Measurements from ENCODE around the gene ORM2. TPM values are rescaled to one million over a fixed set of nuclear protein-coding genes. Genes with fewer than 3 reads are reported as not detected.

The ORM2 gene
- total and polyA plus RNA-seq, 2 of the 13 experiments (the other 11 are each of a cell fraction or from before 2014, with no cell fraction given), result 565 to 824 TPM

DNA sequence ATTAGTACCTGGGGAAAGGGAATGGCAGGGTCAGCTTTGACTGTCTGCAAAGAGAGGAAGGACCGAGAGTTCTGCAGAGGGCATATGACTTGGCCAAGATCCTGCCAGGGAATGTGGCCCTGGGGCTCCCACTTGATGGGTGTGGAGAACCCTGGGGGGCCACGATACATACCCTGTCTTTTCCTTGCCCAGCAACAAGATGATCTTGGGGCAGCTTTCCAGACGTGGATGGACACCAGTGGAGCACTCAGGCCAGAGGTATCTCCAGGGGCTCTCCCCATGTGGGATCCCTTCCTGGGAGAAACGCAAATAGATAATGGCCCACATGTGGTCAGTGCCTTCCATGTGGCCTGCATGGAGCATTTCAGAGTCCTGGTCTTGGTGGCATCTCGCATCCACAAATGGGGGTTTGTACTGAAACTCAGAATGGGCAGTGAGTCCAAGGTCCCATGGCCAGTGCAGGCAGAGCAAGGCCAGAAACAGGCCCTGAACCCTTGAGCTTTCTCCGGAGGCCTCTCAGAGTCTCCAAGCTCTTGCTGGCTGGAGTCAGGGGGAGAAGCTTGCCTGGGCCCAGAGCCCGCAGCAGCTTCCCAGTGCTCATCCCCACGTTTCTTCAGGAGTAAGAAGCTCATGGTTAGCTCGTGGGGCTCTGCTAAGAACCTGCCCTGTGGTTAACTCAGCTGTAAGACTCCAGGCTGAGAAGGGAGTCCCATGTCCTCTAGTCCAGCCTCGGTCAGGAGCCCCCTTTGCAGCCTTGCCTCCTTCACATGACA, 25.1 kb upstream of the ORM2 start (continued):
- TF ChIP-seq ZNF800 (CRISPR knock-in tag; IDR thresholded peaks at IDR 0.05), result no peak
- no peak for TF ChIP-seq CHD2 (IDR thresholded peaks at IDR 0.05; ENCODE audit: low read depth, low read length)
- TF ChIP-seq ZNF354B (CRISPR knock-in tag; IDR thresholded peaks at IDR 0.05), result no peak
- no peak for TF ChIP-seq SALL2 (CRISPR knock-in tag; IDR thresholded peaks at IDR 0.05)
- TF ChIP-seq ZNF770 (CRISPR knock-in tag; IDR thresholded peaks at IDR 0.05), result no peak
- TF ChIP-seq ZNF383 (CRISPR knock-in tag; IDR thresholded peaks at IDR 0.05; ENCODE audit: borderline replicate concordance), result no peak

- Histone ChIP-seq H2AFZ (ENCODE audit: low read length) (no peak overlapping the region), H3K27me3 (ENCODE audit: control insufficient read depth in 1 of 2, insufficient read depth in 2 of 2, low read length in 2 of 2) (no peaks in the 10 kb centered on the region), H3K36me3 (replicated peaks in 1 of 2; ENCODE audit: control insufficient read depth in 1 of 2, insufficient read depth in 2 of 2, low read length in 2 of 2) (peaks cover 39 to 72% of the 10 kb centered on the region in 2 experiments), H4K20me1 (ENCODE audit: insufficient read depth, low read length) (no peaks in the 10 kb centered on the region), H3K79me2 (ENCODE audit: insufficient read depth, low read length) (no peaks in the 10 kb centered on the region), H3K9ac (ENCODE audit: insufficient read depth, low read depth, low read length) (no peak overlapping the region), H3K9me3 (ENCODE audit: low read length) (no peaks in the 10 kb centered on the region), H3K4me2 (ENCODE audit: low read depth, low read length) (no peak overlapping the region), H3K4me1 (ENCODE audit: insufficient read depth, low read length) (peaks cover 13% of the 10 kb centered on the region), H3K4me3 (replicated peaks in 1 of 3; ENCODE audit: insufficient read depth in 1 of 3, low read depth in 2 of 3, low read length in 3 of 3) (no peak overlapping the region), H3K27ac (ENCODE audit: extremely low read length, insufficient read depth, low read length) (no peak overlapping the region)
- BruUV-seq (replicated peaks), result no TSS peak
- CTCF ChIA-PET (ENCODE audit: low intra/inter-chr PET ratio, low total read pairs), result no interaction called here
- 99% methylated on average over 6 of the region's 6 CpGs for WGBS (ENCODE audit: low lambda C conversion rate)
- intact Hi-C loops (cut with micrococcal nuclease; ENCODE audit: unreplicated experiment), result no loop called here
- POLR2A ChIA-PET, result no interaction called here
- no peak for DNase-seq (ENCODE audit: low spot score)
- in situ Hi-C loops (cut with HindIII; ENCODE audit: extremely low pct_ligation_motif_present, low pct_unique_long_range_greater_than_20kb), result no loop called here
- ATAC-seq, result no peak
- FAIRE-seq, result no peak
- TF ChIP-seq EZH2 (conservative IDR thresholded peaks at IDR 0.05; ENCODE audit: low read depth, low read length), result no peak
- no peak for TF ChIP-seq GTF2F1 (IDR thresholded peaks at IDR 0.05; ENCODE audit: low read length)
- TF ChIP-seq ZFP91 (CRISPR knock-in tag; IDR thresholded peaks at IDR 0.05; ENCODE audit: borderline replicate concordance), result no peak
- TF ChIP-seq ZFP36L2 (CRISPR knock-in tag; IDR thresholded peaks at IDR 0.05), result no peak
- TF ChIP-seq ZNF766 (CRISPR knock-in tag; IDR thresholded peaks at IDR 0.05; ENCODE audit: borderline replicate concordance), result no peak
- no peak for TF ChIP-seq ZBTB43 (CRISPR knock-in tag; conservative IDR thresholded peaks at IDR 0.05)
- TF ChIP-seq KLF6 (CRISPR knock-in tag; IDR thresholded peaks at IDR 0.05), result no peak
- no peak for TF ChIP-seq ZSCAN20 (CRISPR knock-in tag; IDR thresholded peaks at IDR 0.05; ENCODE audit: borderline replicate concordance)
- no peak for TF ChIP-seq NAIF1 (CRISPR knock-in tag; IDR thresholded peaks at IDR 0.05; ENCODE audit: borderline replicate concordance)
- no peak for TF ChIP-seq MBNL3 (CRISPR knock-in tag; conservative IDR thresholded peaks at IDR 0.05)
- no peak for TF ChIP-seq MXI1 (IDR thresholded peaks at IDR 0.05; ENCODE audit: borderline replicate concordance, low read depth, low read length)
Measured at GRCh38 chr9:114307899-114308267, 21.8 kb upstream of the ORM2 start.

Measured in HepG2 (cell line).